Measurements from ENCODE around the gene TUBA4A.

- no peak for TF ChIP-seq REST (IDR thresholded peaks at IDR 0.05; ENCODE audit: insufficient replicate concordance, low read depth)
- TF ChIP-seq CTCF (IDR thresholded peaks at IDR 0.05; ENCODE audit: insufficient read depth, low read length), result no peak
- TF ChIP-seq POLR2AphosphoS5 (IDR thresholded peaks at IDR 0.05; ENCODE audit: low read depth), result no peak
- TF ChIP-seq GABPA (IDR thresholded peaks at IDR 0.05; ENCODE audit: low read depth), result no peak
- TF ChIP-seq SPI1 (IDR thresholded peaks at IDR 0.05; ENCODE audit: borderline replicate concordance, low read depth), result no peak
These were observed 1.6 kb downstream of the TUBA4A start for GRCh38 chr2:219252084-219252483.
